CD14-positive monocyte (primary cell): ENCODE data around the gene PHAF1. TPM values are rescaled to one million over a fixed set of nuclear protein-coding genes. Genes with fewer than 3 reads are reported as not detected.

ENCODE experiments used
- DNase-seq, 3 donors: peaks; one replicate each; pipeline ENCODE4 v3.0.0-alpha.2; 2011 to 2022
- H2AFZ ChIP-seq: 2 replicates; pipeline ENCODE4 v1.6.0; 2012; ENCODE audit warnings: mild to moderate bottlenecking, low read depth, low read length, inconsistent platforms; ENCODE audit not compliant: insufficient read depth, poor library complexity, severe bottlenecking
- H3K27ac ChIP-seq, 2 donors: 1 replicate in 1 of 2; 2 replicates in 1 of 2; pipeline ENCODE4 v1.5.1; 2012 to 2013; ENCODE audit warnings: low read length in 2 of 2, control low read depth in 1 of 2, inconsistent platforms in 1 of 2, low read depth in 1 of 2, mild to moderate bottlenecking in 1 of 2
- H3K27me3 ChIP-seq, 2 donors: one replicate each; pipeline versions ENCODE4 v1.6.0 to v1.6.1; 2011 to 2013; ENCODE audit warnings: low read length in 2 of 2; ENCODE audit not compliant: control insufficient read depth in 2 of 2, insufficient read depth in 2 of 2
- H3K36me3 ChIP-seq, 2 donors: replicated peaks in 1 of 2; 1 replicate in 1 of 2; 2 replicates in 1 of 2; pipeline versions ENCODE4 v1.5.1 to v1.6.1; 2012 to 2013; ENCODE audit warnings: low read length in 2 of 2, control low read depth in 1 of 2, inconsistent platforms in 1 of 2, mild to moderate bottlenecking in 1 of 2; ENCODE audit not compliant: insufficient read depth in 2 of 2, control insufficient read depth in 1 of 2
- H3K4me1 ChIP-seq, 2 donors: 1 replicate in 1 of 2; 2 replicates in 1 of 2; pipeline versions ENCODE4 v1.5.1 to v1.6.1; 2012 to 2013; ENCODE audit warnings: low read length in 2 of 2, control low read depth in 1 of 2, inconsistent platforms in 1 of 2, mild to moderate bottlenecking in 1 of 2, moderate library complexity in 1 of 2; ENCODE audit not compliant: insufficient read depth in 2 of 2, control insufficient read depth in 1 of 2
- H3K4me2 ChIP-seq: replicated peaks from 2 replicates; pipeline ENCODE3; 2012; ENCODE audit warnings: low read length, moderate library complexity, mild to moderate bottlenecking; ENCODE audit not compliant: poor library complexity, severe bottlenecking; ENCODE audit errors: extremely low read depth
- H3K4me3 ChIP-seq, 3 experiments: fragments of 200-600 bp in 1 of 3; sonication (generic) in 1 of 3; replicated peaks in 1 of 3; 1 replicate in 2 of 3; 2 replicates in 1 of 3; pipeline ENCODE4 v1.5.1; 2011 to 2013; ENCODE audit warnings: low read length in 3 of 3, mild to moderate bottlenecking in 3 of 3, control low read depth in 2 of 3, low read depth in 2 of 3, inconsistent platforms in 1 of 3, moderate library complexity in 1 of 3
- H3K79me2 ChIP-seq: 2 replicates; pipeline ENCODE4 v1.6.0; 2012; ENCODE audit warnings: mild to moderate bottlenecking, control low read depth, inconsistent platforms, low read length, moderate library complexity; ENCODE audit not compliant: insufficient read depth
- H3K9ac ChIP-seq: 2 replicates; pipeline ENCODE4 v1.6.0; 2017; ENCODE audit warnings: low read length, mild to moderate bottlenecking; ENCODE audit not compliant: insufficient read depth, poor library complexity, severe bottlenecking
- H3K9me3 ChIP-seq, 2 donors: replicated peaks in 1 of 2; 1 replicate in 1 of 2; 2 replicates in 1 of 2; pipeline versions ENCODE4 v1.5.1 to v1.6.1; 2012 to 2013; ENCODE audit warnings: low read length in 2 of 2, control low read depth in 1 of 2; ENCODE audit not compliant: control insufficient read depth in 1 of 2, insufficient read depth in 1 of 2
- H4K20me1 ChIP-seq: 2 replicates; pipeline ENCODE4 v1.6.0; 2012; ENCODE audit warnings: mild to moderate bottlenecking, low read length, control low read depth, moderate library complexity; ENCODE audit not compliant: insufficient read depth
- H3K27ac Mint-ChIP-seq, 7 donors: one replicate each; pipeline ENCODE4 v1.8.0; 2020; ENCODE audit warnings: mild to moderate bottlenecking in 7 of 7, mixed read lengths in 7 of 7, moderate library complexity in 6 of 7, inconsistent platforms in 2 of 7
- H3K27me3 Mint-ChIP-seq, 3 donors: one replicate each; pipeline ENCODE4 v1.8.0; 2021 to 2022; ENCODE audit warnings: low read depth in 3 of 3, mild to moderate bottlenecking in 3 of 3, mixed read lengths in 3 of 3, moderate library complexity in 3 of 3, inconsistent platforms in 1 of 3
- H3K36me3 Mint-ChIP-seq, 2 donors: one replicate each; pipeline ENCODE4 v1.8.0; 2020; ENCODE audit warnings: mixed read lengths in 2 of 2, inconsistent platforms in 1 of 2, mild to moderate bottlenecking in 1 of 2
- H3K4me1 Mint-ChIP-seq: one replicate; pipeline ENCODE4 v1.8.0; 2020; ENCODE audit warnings: mild to moderate bottlenecking, mixed read lengths
- H3K4me3 Mint-ChIP-seq, 2 donors: one replicate each; pipeline ENCODE4 v1.8.0; 2020; ENCODE audit warnings: mild to moderate bottlenecking in 2 of 2, mixed read lengths in 2 of 2, moderate library complexity in 1 of 2
- H3K9me3 Mint-ChIP-seq, 7 donors: one replicate each; pipeline ENCODE4 v1.8.0; 2020 to 2022; ENCODE audit warnings: mixed read lengths in 7 of 7, mild to moderate bottlenecking in 6 of 7, moderate library complexity in 6 of 7, inconsistent platforms in 2 of 7
- WGBS: methylation state at CpG from one replicate; pipeline ENCODE4 v1.1.5; 2013; ENCODE audit warnings: missing lambda C conversion rate; ENCODE audit not compliant: insufficient coverage; 5-methylcytosine and 5-hydroxymethylcytosine counted together
- intact Hi-C, 2 donors: fragments of 100-400 bp; cut with micrococcal nuclease; formaldehyde crosslinking; loops; one replicate each; pipeline versions ENCODE4 v1.15.0 to v1.15.1; 2023
- polyA plus RNA-seq, 3 donors: library from polyadenylated mRNA; depleted of rRNA in 1 of 3; unstranded in 2 of 3; stranded (reverse) in 1 of 3; fragments of 300-500 nt in 2 of 3; fragments of >200 nt in 1 of 3; fragmentation: Illumina TruSeq in 2 of 3; gene quantifications; 1 replicate in 2 of 3; 2 replicates in 1 of 3; pipeline ENCODE4 v1.2.3, GENCODE V29; 2012 to 2021
- TF ChIP-seq, protein P1 (sequence below): fragments of 200-600 bp; IDR thresholded peaks from one replicate; pipeline ENCODE4 v1.8.0; 2022; ENCODE audit warnings: antibody characterized with exemption, mild to moderate bottlenecking

PHAF1 gene
- polyA plus RNA-seq, 3 donors: 18.8 to 68.2 (median 26.5) TPM

DNA sequence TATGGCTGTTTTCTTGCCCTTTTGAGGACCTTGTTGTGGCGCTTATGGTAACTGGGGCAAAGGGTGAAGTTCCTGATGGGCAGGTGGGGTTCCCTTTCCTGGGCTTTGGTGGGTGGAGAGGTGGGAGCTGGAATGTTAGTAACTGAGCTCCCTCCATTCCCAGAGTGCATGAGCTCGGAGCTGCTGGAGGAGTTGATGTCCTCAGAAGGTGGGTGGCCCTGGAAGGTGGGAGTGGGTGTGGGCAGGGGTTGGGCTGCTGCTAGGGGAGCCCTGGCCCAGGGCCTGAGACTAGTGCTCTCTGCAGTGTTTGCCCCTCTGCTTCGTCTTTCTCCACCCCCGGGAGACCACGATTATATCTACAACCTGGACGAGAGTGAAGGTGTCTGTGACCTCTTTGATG lies 88.0 kb downstream of the PHAF1 start:
- Histone ChIP-seq H4K20me1 (peaks cover 70% of the 10 kb centered on the region), H3K4me2 (no peak overlapping the region), H3K9me3 (no peaks in the 10 kb centered on the region), H3K4me3 (no peak overlapping the region), H3K27me3 (no peaks in the 10 kb centered on the region), H3K4me1 (peaks cover 9 to 10% of the 10 kb centered on the region in 2 donors), H3K9ac (no peak overlapping the region), H3K27ac (peak overlapping the region in 1 of 2 donors; percentile 26), H3K36me3 (peaks cover 65 to 80% of the 10 kb centered on the region in 2 donors), H3K79me2 (peaks cover 23% of the 10 kb centered on the region), H2AFZ (no peak overlapping the region)
- no peak for DNase-seq
- Mint-ChIP-seq H3K4me3 (no peak overlapping the region), H3K27ac (peak overlapping the region in 2 of 7 donors; percentile 24 to 42), H3K27me3 (peaks cover 0 to 2% (median 0%) of the 10 kb centered on the region in 3 donors), H3K4me1 (peaks cover 29% of the 10 kb centered on the region), H3K36me3 (peaks cover 68 to 85% of the 10 kb centered on the region in 2 donors), H3K9me3 (no peaks in the 10 kb centered on the region)
- intact Hi-C loops: no loop called here
- TF ChIP-seq, protein P1, sequence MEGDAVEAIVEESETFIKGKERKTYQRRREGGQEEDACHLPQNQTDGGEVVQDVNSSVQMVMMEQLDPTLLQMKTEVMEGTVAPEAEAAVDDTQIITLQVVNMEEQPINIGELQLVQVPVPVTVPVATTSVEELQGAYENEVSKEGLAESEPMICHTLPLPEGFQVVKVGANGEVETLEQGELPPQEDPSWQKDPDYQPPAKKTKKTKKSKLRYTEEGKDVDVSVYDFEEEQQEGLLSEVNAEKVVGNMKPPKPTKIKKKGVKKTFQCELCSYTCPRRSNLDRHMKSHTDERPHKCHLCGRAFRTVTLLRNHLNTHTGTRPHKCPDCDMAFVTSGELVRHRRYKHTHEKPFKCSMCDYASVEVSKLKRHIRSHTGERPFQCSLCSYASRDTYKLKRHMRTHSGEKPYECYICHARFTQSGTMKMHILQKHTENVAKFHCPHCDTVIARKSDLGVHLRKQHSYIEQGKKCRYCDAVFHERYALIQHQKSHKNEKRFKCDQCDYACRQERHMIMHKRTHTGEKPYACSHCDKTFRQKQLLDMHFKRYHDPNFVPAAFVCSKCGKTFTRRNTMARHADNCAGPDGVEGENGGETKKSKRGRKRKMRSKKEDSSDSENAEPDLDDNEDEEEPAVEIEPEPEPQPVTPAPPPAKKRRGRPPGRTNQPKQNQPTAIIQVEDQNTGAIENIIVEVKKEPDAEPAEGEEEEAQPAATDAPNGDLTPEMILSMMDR: no peak
- WGBS: 96% methylated on average over 5 of the region's 6 CpGs

Other genes starting within 250 kb of the PHAF1 start
- 1 to 10 TPM in 1 of 3 donors, not detected in 2; 1.1 TPM for gene PDP2, start 229.4 kb upstream of the PHAF1 start, polyA plus RNA-seq
- not detected for gene CDH16, start 191.1 kb upstream of the PHAF1 start, polyA plus RNA-seq
- gene RRAD, start 184.4 kb upstream of the PHAF1 start, polyA plus RNA-seq: 1 to 10 TPM in 1 of 3 donors, under 1 TPM in 2; 0.42 to 1.9 (median 0.55) TPM
- gene CIAO2B, start 175.5 kb upstream of the PHAF1 start, polyA plus RNA-seq: 100 to 1,000 TPM; 121 to 140 (median 132) TPM
- 10 to 100 TPM; 14.0 to 29.0 (median 23.2) TPM for gene CES2, start 174.4 kb upstream of the PHAF1 start, polyA plus RNA-seq
- under 1 TPM in 1 of 3 donors, not detected in 2; 0.48 TPM for gene CES3, start 148.7 kb upstream of the PHAF1 start, polyA plus RNA-seq
- gene CES4A, start 121.4 kb upstream of the PHAF1 start, polyA plus RNA-seq: 10 to 100 TPM in 1 of 3 donors, 1 to 10 TPM in 2; 3.3 to 47.6 (median 4.1) TPM
- 10 to 100 TPM; 28.3 to 45.4 (median 29.5) TPM for gene CBFB, start 80.8 kb upstream of the PHAF1 start, polyA plus RNA-seq
- gene B3GNT9, start 41.1 kb downstream of the PHAF1 start, polyA plus RNA-seq: under 1 TPM; 0.10 to 0.67 (median 0.20) TPM
- gene TRADD, start 50.0 kb downstream of the PHAF1 start, polyA plus RNA-seq: 10 to 100 TPM; 26.0 to 46.2 (median 35.8) TPM
- 10 to 100 TPM in 1 of 3 donors, 1 to 10 TPM in 2; 3.2 to 27.7 (median 5.2) TPM for gene FBXL8, start 50.0 kb downstream of the PHAF1 start, polyA plus RNA-seq
- gene HSF4, start 54.8 kb downstream of the PHAF1 start, polyA plus RNA-seq: 10 to 100 TPM in 1 of 3 donors, not detected in 2; 53.4 TPM
- 10 to 100 TPM in 1 of 3 donors, 1 to 10 TPM in 2; 2.7 to 17.0 (median 3.8) TPM for gene NOL3, start 60.6 kb downstream of the PHAF1 start, polyA plus RNA-seq
- gene MATCAP1, start 74.0 kb downstream of the PHAF1 start, polyA plus RNA-seq: 10 to 100 TPM in 1 of 3 donors, under 1 TPM in 2; 0.58 to 43.3 (median 0.99) TPM
- gene EXOC3L1, start 80.2 kb downstream of the PHAF1 start, polyA plus RNA-seq: 1 to 10 TPM; 2.8 to 3.7 (median 3.0) TPM
- 100 to 1,000 TPM in 1 of 3 donors, 10 to 100 TPM in 2; 53.1 to 191 (median 61.5) TPM for gene E2F4, start 82.2 kb downstream of the PHAF1 start, polyA plus RNA-seq
- 1 to 10 TPM in 1 of 3 donors, under 1 TPM in 1, not detected in 1; 0.15 to 7.0 TPM for gene ELMO3, start 89.2 kb downstream of the PHAF1 start, polyA plus RNA-seq
- gene TMEM208, start 117.2 kb downstream of the PHAF1 start, polyA plus RNA-seq: 100 to 1,000 TPM in 2 of 3 donors, 10 to 100 TPM in 1; 45.4 to 130 (median 117) TPM
- gene FHOD1, start 137.5 kb downstream of the PHAF1 start, polyA plus RNA-seq: 100 to 1,000 TPM in 1 of 3 donors, 1 to 10 TPM in 2; 5.1 to 152 (median 5.5) TPM
- gene SLC9A5, start 139.0 kb downstream of the PHAF1 start, polyA plus RNA-seq: 1 to 10 TPM in 1 of 3 donors, not detected in 2; 1.0 TPM
- gene PLEKHG4, start 169.6 kb downstream of the PHAF1 start, polyA plus RNA-seq: 1 to 10 TPM in 2 of 3 donors, under 1 TPM in 1; 0.79 to 3.2 (median 3.0) TPM
- gene KCTD19, start 216.8 kb downstream of the PHAF1 start, polyA plus RNA-seq: not detected
- 1 to 10 TPM in 2 of 3 donors, under 1 TPM in 1; 0.65 to 3.2 (median 1.8) TPM for gene LRRC36, start 216.9 kb downstream of the PHAF1 start, polyA plus RNA-seq